Neural cell (in vitro differentiated cells): Measurements from ENCODE around the gene RAB3C. TPM values are rescaled to one million over a fixed set of nuclear protein-coding genes. Genes with fewer than 3 reads are reported as not detected.

ENCODE experiments used
- H2AFZ ChIP-seq: fragments of 200-600, 300-800 bp; sonication (generic), shearing (Covaris generic); 2 replicates; pipeline ENCODE4 v1.6.0; 2014; ENCODE audit warnings: low read depth, mild to moderate bottlenecking, antibody characterized with exemption, low read length, moderate library complexity
- H3F3A ChIP-seq: fragments of 200-600 bp; shearing (Covaris generic); 2 replicates; pipeline ENCODE4 v1.6.1; 2016; ENCODE audit warnings: mild to moderate bottlenecking, moderate library complexity, mixed read lengths, antibody characterized with exemption, low read length; ENCODE audit not compliant: insufficient read depth, poor library complexity, severe bottlenecking
- H3K27ac ChIP-seq: fragments of 200-600, 300-800 bp; sonication (generic), shearing (Covaris generic); 2 replicates; pipeline ENCODE4 v1.5.1; 2014; ENCODE audit warnings: mild to moderate bottlenecking, low read length, moderate library complexity
- H3K27me3 ChIP-seq: fragments of 300-800, 200-600 bp; sonication (generic), shearing (Covaris generic); 2 replicates; pipeline ENCODE4 v1.6.0; 2014; ENCODE audit warnings: mild to moderate bottlenecking, low read depth, low read length, moderate library complexity; ENCODE audit not compliant: insufficient read depth
- H3K36me3 ChIP-seq: fragments of 300-800, 200-600 bp; sonication (generic), shearing (Covaris generic); 2 replicates; pipeline ENCODE4 v1.5.1; 2014; ENCODE audit warnings: mild to moderate bottlenecking, antibody characterized with exemption, low read length, moderate library complexity; ENCODE audit not compliant: insufficient read depth
- H3K4me2 ChIP-seq: fragments of 300-800, 200-600 bp; sonication (generic), shearing (Covaris generic); 2 replicates; pipeline ENCODE4 v1.6.0; 2014; ENCODE audit warnings: mild to moderate bottlenecking, low read length
- H3K4me3 ChIP-seq: fragments of 300-800, 200-600 bp; sonication (generic), shearing (Covaris generic); 2 replicates; pipeline ENCODE4 v1.5.1; 2014; ENCODE audit warnings: mild to moderate bottlenecking, low read length, moderate library complexity
- H3K79me2 ChIP-seq: fragments of 200-600 bp; shearing (Covaris generic); replicated peaks from 2 replicates; pipeline ENCODE4 v1.6.0; 2014; ENCODE audit warnings: mild to moderate bottlenecking, low read length, moderate library complexity; ENCODE audit not compliant: insufficient read depth
- H3K9ac ChIP-seq: fragments of 300-800, 200-600 bp; sonication (generic), shearing (Covaris generic); 2 replicates; pipeline ENCODE4 v1.6.1; 2016; ENCODE audit warnings: mild to moderate bottlenecking, low read length, mixed read lengths
- H3K9me2 ChIP-seq: fragments of 200-600 bp; shearing (Covaris generic); 2 replicates; pipeline ENCODE4 v1.6.1; 2016; ENCODE audit warnings: mild to moderate bottlenecking, low read length, mixed read lengths; ENCODE audit not compliant: insufficient read depth
- H3K9me3 ChIP-seq: fragments of 200-600, 300-800 bp; sonication (generic), shearing (Covaris generic); 2 replicates; pipeline ENCODE4 v1.6.1; 2016; ENCODE audit warnings: mild to moderate bottlenecking, mixed run types, low read length, moderate library complexity, mixed read lengths
- H4K20me1 ChIP-seq: fragments of 200-600 bp; shearing (Covaris generic); 2 replicates; pipeline ENCODE4 v1.6.1; 2016; ENCODE audit warnings: mild to moderate bottlenecking, mixed run types; ENCODE audit not compliant: insufficient read depth
- EP300 ChIP-seq: fragments of 450-650 bp; conservative IDR thresholded peaks from 2 replicates; pipeline ENCODE4 v1.6.1; 2014; ENCODE audit warnings: antibody characterized with exemption, mild to moderate bottlenecking, moderate library complexity; ENCODE audit not compliant: poor library complexity, severe bottlenecking
- EZH2 ChIP-seq: fragments of 200-600, 300-800 bp; shearing (Covaris generic), sonication (generic); IDR thresholded peaks from 2 replicates; pipeline ENCODE4 v1.6.1; 2014; ENCODE audit warnings: antibody characterized with exemption, low read length, borderline replicate concordance, mild to moderate bottlenecking; ENCODE audit not compliant: insufficient read depth, poor library complexity, severe bottlenecking
- MXI1 ChIP-seq: fragments of 450-650 bp; conservative IDR thresholded peaks from 2 replicates; pipeline ENCODE4 v1.6.1; 2014; ENCODE audit warnings: antibody characterized with exemption, mild to moderate bottlenecking; ENCODE audit not compliant: poor library complexity, severe bottlenecking
- POLR2AphosphoS5 ChIP-seq: IDR thresholded peaks from 2 replicates; pipeline ENCODE4 v1.6.1; 2012
- RAD21 ChIP-seq: fragments of 450-650 bp; conservative IDR thresholded peaks from 2 replicates; pipeline ENCODE4 v1.6.1; 2014; ENCODE audit warnings: antibody characterized with exemption, mild to moderate bottlenecking, moderate library complexity
- SMC3 ChIP-seq: fragments of 450-650 bp; conservative IDR thresholded peaks from 2 replicates; pipeline ENCODE4 v1.6.1; 2014; ENCODE audit warnings: antibody characterized with exemption, mild to moderate bottlenecking, moderate library complexity; ENCODE audit not compliant: poor library complexity
- TAF1 ChIP-seq: IDR thresholded peaks from 2 replicates; pipeline ENCODE4 v1.6.1; 2012; ENCODE audit warnings: low read depth
- polyA plus RNA-seq: library from polyadenylated mRNA; depleted of rRNA; stranded (reverse); fragments of >200 nt; gene quantifications from 2 replicates; pipeline ENCODE4 v1.2.3, GENCODE V29; 2014
- TF ChIP-seq, protein P1 (sequence below): fragments of 450-650 bp; IDR thresholded peaks from 2 replicates; pipeline ENCODE4 v1.5.1; 2014; ENCODE audit warnings: antibody characterized with exemption, mild to moderate bottlenecking, moderate library complexity; ENCODE audit not compliant: poor library complexity, severe bottlenecking
- TF ChIP-seq, protein P2 (sequence below): IDR thresholded peaks from 2 replicates; pipeline ENCODE4 v1.6.1; 2012; ENCODE audit warnings: borderline replicate concordance

Gene RAB3C
- polyA plus RNA-seq, 1 donor from 2014 or later: 94.3 TPM

DNA sequence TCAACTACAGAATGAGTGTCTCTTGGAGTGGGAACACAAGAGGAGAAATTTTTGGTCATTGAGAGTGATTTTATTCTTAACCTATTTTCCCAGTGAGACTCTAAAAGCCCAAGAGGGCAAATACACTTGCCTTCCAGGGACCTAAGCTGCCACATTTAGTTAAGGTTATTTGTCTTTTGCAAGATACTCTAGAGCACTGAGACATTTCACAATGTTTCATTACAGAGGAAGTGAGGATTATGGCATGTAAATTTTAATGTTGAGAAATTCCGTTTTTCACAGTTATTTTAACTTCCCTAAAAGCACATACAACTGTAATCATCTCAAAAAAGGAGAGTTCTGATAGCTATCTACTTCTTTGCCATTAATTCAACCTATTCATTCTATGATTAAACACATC, 38.7 kb upstream of the RAB3C start:
- no peaks in the 10 kb centered on the region for H4K20me1 ChIP-seq
- no peaks in the 10 kb centered on the region for H3K79me2 ChIP-seq

DNA sequence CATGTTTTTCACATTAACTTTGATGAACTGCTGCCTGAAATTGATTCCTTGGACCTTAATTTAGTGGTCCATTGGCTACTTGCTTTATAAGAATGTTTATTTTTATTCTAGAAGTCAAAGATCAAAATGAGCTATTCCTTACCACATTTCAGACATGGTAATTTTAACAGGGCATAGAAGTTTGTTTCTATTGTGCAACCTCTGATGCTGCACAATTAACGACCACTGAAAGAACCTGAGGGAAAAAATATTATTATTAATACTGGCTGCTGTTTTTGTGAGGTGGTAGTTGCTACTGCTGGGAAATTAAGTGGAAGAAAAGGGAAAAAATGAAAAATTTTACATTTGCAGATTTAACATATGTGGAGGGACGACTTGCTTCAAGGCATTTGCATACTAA, 37.9 kb upstream of the RAB3C start:
- no peaks in the 10 kb centered on the region for H4K20me1 ChIP-seq

More for the DNA sequence above, 38.7 kb upstream of the RAB3C start:
- TF ChIP-seq POLR2AphosphoS5 (no peak), EP300 (no peak), SMC3 (no peak), TAF1 (no peak), EZH2 (no peak), RAD21 (no peak), MXI1 (no peak)
- TF ChIP-seq, protein P1, sequence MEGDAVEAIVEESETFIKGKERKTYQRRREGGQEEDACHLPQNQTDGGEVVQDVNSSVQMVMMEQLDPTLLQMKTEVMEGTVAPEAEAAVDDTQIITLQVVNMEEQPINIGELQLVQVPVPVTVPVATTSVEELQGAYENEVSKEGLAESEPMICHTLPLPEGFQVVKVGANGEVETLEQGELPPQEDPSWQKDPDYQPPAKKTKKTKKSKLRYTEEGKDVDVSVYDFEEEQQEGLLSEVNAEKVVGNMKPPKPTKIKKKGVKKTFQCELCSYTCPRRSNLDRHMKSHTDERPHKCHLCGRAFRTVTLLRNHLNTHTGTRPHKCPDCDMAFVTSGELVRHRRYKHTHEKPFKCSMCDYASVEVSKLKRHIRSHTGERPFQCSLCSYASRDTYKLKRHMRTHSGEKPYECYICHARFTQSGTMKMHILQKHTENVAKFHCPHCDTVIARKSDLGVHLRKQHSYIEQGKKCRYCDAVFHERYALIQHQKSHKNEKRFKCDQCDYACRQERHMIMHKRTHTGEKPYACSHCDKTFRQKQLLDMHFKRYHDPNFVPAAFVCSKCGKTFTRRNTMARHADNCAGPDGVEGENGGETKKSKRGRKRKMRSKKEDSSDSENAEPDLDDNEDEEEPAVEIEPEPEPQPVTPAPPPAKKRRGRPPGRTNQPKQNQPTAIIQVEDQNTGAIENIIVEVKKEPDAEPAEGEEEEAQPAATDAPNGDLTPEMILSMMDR: no peak
- TF ChIP-seq, protein P2, sequence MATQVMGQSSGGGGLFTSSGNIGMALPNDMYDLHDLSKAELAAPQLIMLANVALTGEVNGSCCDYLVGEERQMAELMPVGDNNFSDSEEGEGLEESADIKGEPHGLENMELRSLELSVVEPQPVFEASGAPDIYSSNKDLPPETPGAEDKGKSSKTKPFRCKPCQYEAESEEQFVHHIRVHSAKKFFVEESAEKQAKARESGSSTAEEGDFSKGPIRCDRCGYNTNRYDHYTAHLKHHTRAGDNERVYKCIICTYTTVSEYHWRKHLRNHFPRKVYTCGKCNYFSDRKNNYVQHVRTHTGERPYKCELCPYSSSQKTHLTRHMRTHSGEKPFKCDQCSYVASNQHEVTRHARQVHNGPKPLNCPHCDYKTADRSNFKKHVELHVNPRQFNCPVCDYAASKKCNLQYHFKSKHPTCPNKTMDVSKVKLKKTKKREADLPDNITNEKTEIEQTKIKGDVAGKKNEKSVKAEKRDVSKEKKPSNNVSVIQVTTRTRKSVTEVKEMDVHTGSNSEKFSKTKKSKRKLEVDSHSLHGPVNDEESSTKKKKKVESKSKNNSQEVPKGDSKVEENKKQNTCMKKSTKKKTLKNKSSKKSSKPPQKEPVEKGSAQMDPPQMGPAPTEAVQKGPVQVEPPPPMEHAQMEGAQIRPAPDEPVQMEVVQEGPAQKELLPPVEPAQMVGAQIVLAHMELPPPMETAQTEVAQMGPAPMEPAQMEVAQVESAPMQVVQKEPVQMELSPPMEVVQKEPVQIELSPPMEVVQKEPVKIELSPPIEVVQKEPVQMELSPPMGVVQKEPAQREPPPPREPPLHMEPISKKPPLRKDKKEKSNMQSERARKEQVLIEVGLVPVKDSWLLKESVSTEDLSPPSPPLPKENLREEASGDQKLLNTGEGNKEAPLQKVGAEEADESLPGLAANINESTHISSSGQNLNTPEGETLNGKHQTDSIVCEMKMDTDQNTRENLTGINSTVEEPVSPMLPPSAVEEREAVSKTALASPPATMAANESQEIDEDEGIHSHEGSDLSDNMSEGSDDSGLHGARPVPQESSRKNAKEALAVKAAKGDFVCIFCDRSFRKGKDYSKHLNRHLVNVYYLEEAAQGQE: no peak
- no peak overlapping the region for H3K4me3 ChIP-seq
- no peak overlapping the region for H3K27ac ChIP-seq
- H3K9me3 ChIP-seq: no peaks in the 10 kb centered on the region
- no peaks in the 10 kb centered on the region for H3K36me3 ChIP-seq
- no peaks in the 10 kb centered on the region for H3K27me3 ChIP-seq
- no peaks in the 10 kb centered on the region for H3K9me2 ChIP-seq
- no peak overlapping the region for H2AFZ ChIP-seq
- no peak overlapping the region for H3K4me2 ChIP-seq
- no peaks in the 10 kb centered on the region for H3F3A ChIP-seq
- no peak overlapping the region for H3K9ac ChIP-seq

More for the DNA sequence above, 37.9 kb upstream of the RAB3C start:
- Histone ChIP-seq H3K4me3 (no peak overlapping the region), H3K79me2 (no peaks in the 10 kb centered on the region), H2AFZ (no peak overlapping the region), H3K9me3 (no peaks in the 10 kb centered on the region), H3K9me2 (no peaks in the 10 kb centered on the region), H3K27ac (no peak overlapping the region), H3F3A (no peaks in the 10 kb centered on the region), H3K9ac (no peak overlapping the region), H3K36me3 (no peaks in the 10 kb centered on the region), H3K4me2 (no peak overlapping the region), H3K27me3 (no peaks in the 10 kb centered on the region)
- TF ChIP-seq MXI1 (no peak), EZH2 (no peak), RAD21 (no peak), TAF1 (no peak), EP300 (no peak), POLR2AphosphoS5 (no peak), SMC3 (no peak)
- TF ChIP-seq, protein P1: no peak
- TF ChIP-seq, protein P2: no peak
